GM18508 (cell line): Measurements from ENCODE around the gene CLBA1.

Experiments used
- ATAC-seq: cut with Tn5 transposase; IDR thresholded peaks from one replicate; pipeline ENCODE4 v1.9.1; 2021; ENCODE audit warnings: moderate number of reproducible peaks; ENCODE audit not compliant: insufficient read depth, unreplicated experiment

CLBA1 gene

GRCh38 chr14:104996483-104996882 lies 10.9 kb downstream of the CLBA1 start:
- ATAC-seq = no peak

GRCh38 chr14:104998801-104999200 lies 13.2 kb downstream of the CLBA1 start:
- no peak for ATAC-seq

- ATAC-seq = no peak
These were observed 13.8 kb downstream of the CLBA1 start for GRCh38 chr14:104999361-104999760.

DNA sequence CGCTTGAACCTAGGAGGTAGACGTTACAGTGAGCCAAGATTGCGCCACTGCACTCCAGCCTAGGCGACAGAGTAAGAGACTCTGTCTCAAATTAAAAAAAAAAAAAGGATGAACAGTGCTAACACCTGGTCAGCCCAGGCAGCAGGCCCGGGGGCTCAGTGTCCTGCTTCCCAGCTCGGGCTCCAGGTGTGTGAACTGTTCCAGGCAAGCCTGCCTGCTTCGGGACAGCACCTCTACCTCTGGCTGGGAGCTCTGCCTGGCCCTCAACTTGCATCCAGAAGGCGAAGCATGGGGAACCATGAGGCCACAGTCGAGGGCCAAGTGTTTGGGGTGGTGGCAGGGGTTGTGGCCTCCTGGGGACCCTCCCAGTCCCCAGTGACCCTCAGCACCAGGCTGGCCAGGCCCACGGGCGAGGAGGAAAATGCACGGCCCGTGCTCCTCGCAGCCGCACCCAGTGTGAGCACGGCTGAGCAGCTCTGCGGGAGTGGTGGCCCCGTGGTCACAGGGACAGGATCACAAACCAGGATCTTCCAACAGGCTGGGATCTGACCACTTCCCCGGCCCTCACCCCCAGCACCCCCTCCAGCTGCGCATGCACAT lies 19.8 kb downstream of the CLBA1 start:
- no peak for ATAC-seq

DNA sequence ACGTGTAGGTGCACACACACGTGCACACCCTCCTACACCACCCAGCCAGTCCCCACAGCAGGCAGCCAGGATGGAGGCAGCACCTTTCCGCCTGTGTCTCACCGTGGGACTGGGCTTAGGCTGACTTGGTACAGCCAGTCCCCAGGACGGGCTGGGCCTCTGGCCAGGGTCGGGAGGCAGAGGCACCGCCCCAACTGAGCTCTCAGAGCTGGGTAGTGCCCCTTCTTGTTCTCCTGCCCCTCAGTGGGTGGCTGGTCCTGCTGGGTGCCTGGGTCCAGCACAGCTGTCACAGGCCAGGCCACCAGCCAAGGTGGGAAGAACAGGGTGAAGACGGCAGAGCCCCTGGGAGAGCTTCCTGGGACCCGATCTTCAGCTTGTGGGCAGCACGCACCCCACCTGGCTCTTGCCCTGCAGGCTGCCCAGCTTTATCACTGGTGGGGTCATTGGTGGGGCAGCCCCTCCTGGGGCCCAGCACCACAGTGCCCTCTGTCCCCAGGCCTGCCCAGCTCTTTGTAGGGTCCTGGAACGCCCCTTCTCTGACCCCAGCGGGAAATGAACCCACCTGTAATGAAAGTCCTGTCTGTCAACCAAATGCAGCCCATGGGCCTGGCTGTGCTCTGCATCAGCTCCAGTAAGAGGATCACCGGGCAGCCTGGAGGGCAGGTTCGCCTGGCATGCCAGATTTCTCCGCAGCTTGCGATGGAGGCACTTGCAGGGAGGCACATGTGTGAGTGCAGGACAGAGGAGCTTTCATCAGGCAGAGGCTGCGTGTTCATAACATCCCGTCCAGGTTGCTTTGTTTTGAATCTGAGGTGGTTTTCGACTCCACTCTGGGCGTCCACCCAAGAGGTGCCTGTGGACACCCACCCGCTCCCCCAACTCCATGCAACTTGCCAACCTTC lies 20.6 kb downstream of the CLBA1 start:
- ATAC-seq = no peak

GRCh38 chr14:105006831-105007592 lies 21.4 kb downstream of the CLBA1 start:
- ATAC-seq = no peak

DNA sequence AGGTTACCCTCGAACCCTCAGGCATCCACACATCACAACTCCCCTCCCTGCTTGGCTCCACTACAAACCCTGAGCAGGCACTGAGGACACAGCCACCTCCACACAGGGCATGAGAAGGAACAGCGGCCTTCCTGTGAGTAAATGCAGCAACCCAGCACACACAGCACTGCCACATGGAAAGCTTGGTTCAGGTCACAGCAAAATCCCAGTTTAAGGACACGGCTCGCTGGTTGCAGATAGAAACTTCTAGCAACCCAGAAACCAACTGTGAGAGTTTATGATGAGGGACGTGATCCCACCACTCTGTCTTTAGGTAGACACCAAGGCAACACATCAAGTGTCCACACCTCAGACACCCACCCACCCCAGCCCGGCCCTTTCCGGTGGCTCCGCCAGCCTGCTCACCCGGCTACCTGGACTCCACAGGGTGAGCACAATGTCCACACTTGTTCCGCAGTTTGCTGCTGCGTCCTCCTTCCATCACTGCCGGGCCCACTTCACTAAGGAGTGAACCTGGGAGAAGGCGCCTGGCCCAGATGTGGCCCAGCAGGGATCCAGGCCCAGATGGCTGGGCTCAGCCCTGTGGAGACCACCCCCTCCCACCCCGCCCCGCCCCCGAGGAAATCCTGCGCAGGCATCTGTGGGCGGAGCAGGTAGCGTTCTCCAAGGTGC lies 22.1 kb downstream of the CLBA1 start:
- ATAC-seq = no peak

GRCh38 chr14:105010106-105010505 lies 24.5 kb downstream of the CLBA1 start:
- ATAC-seq = no peak

DNA sequence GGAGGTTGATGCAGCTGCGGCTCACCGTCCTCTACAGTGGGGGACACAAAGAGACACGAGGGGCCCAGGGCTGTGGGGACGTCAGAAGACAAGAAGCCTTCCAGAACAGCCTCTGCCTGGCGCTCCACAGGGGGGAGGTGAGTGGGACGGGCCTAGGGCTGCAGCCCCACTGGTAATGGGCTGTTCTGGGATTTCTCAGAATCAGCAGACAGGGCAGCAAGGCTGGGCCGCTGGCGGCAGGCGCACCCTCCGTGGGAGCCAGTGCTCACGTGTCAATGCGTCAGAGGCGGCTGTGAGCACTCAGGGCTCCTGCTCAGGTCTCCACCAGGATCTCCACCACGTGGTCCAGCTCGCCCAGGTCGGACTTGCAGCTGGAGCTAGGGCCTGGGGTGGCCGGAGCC lies 25.3 kb downstream of the CLBA1 start:
- ATAC-seq = no peak

DNA sequence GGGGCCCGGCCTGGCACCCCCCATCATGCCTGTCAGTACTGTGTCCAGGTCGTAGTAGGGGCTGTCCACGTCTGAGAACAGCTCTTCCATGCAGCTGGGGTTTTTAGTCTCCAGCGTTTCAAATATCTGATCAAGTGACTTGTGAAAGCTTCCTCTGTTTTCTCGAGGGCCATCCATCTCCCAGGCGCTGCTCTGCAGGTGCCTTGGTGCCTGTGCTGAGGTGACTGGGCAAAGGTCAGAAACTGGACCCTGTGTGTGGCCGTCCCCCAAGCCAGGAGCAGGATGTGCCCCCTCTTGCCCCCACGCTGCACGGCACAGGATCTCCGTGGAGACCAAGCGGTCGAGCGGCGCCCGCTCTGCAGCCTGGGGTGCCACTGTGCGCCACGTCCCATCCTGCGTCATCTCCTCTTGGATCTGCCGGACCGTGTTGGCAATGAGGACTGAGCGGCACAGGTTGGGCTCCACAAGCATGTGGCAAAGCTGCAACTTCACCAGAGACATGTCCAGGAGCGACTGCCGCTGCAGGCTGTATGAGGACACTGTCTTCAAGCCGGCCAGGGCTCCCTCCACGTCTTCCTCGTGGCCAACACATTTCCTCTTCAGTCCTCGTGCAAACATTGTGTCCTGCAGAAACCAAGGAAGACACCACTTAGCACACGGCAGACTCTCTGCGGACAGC lies 25.9 kb downstream of the CLBA1 start:
- no peak for ATAC-seq

- ATAC-seq = no peak
These were observed 26.8 kb downstream of the CLBA1 start for GRCh38 chr14:105012171-105012985.

GRCh38 chr14:105013150-105013785 lies 27.7 kb downstream of the CLBA1 start:
- no peak for ATAC-seq

GRCh38 chr14:105014032-105014431 lies 28.4 kb downstream of the CLBA1 start:
- ATAC-seq = no peak

- ATAC-seq = no peak
These were observed 29.0 kb downstream of the CLBA1 start for GRCh38 chr14:105014631-105015030.

DNA sequence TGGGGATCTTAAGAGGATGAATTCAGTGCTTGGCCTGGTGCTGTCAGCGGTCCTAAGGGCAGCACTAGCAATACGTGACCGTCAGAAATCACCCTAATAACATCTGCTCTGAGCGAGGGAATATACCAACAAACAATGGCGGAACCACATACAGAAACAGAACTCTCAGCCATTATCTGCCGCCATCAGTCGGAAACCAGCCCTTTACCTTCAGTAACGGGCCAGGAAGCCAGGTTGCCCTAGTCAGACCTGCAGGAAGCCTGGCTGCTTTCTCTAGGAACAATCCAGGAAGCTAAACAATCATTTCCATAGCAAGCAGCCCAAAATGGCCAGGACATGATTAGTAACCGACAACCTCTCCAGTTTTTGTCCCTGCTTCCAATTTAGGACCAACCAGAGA lies 29.7 kb downstream of the CLBA1 start:
- no peak for ATAC-seq

DNA sequence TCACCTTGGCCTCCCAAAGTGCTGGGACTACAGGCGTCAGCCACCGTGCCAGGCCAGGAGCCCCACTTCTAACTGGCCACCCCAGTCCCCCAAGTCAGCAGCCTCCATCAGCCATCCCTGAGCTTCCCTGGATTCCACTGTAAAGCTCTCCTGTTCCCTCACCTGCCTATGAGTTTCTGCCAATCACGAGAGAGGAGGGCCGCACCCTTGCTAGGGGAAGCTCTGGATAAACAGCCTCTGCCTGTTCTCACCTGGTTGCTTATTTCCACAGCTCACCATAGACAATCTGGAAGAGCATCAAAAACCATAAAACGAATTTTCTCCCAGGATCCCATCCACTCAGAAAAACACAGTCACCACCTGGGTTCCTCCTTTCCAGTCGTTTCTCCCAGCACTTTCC lies 30.3 kb downstream of the CLBA1 start:
- no peak for ATAC-seq

DNA sequence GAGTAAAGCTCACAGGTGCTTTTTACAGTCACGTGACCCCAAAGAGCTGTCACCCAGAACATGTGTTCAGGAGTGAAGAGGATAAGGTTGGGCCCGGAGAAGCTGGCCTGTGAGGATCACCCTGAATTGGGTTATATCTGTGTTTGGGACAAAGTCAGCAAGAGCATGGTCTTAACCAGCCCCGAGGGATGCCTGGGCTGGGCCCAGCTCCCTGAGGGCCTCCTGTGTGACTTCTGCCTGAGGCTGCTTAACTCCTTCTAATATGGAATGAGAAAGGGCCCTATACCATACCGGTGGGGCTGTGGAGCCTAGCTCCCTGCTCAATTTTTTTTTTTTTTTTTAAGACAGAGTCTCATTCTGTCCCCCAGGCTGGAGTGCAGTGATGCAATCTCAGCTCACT lies 32.8 kb downstream of the CLBA1 start:
- ATAC-seq = no peak

DNA sequence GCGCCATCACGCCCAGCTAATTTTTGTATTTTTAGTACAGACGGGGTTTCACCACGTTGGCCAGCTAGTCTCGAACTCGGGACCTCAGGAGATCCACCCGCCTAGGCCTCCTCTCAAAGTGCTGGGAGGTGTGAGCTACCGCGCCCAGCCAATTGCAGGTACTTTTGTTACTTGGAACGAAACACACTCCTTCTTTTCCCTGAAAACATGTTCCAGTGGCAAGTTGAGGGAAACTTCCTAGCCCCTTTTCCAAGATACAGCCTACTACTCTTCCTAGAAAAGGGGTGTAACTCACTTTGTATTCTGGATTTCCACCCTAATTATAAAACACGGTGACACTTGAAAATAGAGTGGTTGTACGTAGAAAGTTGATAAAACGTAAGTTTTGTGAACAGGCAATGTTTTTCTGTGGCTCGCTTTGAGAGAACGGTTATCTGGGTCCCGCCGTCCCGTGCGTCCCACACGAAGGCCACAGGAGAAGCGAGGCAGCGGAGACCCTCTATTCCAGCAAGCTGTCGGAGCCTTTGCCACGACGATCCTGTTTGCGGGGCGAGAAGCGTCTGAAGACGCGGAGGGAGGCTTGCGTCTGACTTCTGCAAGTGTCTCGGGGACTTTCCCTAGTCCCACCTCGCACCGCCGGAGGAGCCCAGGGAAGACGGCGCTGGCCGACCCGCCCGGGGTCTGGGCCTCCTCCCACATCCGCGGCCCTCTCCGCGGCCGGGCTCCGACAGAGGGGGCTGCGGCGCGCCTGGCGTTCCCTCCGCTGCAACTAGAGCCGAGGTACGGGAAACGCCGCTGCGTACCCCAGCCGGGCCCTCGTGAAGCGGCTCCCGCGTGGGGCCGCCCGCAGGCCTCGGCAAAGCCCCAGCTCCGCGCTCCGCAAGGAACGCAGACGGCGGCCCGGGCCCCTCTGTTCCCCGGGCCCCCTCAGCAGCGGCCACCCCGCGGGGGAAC lies 34.5 kb downstream of the CLBA1 start:
- ATAC-seq = peak; percentile 5
